ENCODE measurements around the gene RUFY1.

GRCh38 chr5:179572386-179572785 is 22.0 kb downstream of the RUFY1 start:
- TF ChIP-seq POLR2AphosphoS5 (IDR thresholded peaks at IDR 0.05; ENCODE audit: low read depth, low read length), result no peak
- TF ChIP-seq EP300 (IDR thresholded peaks at IDR 0.05; ENCODE audit: borderline replicate concordance in 1 of 2, low read depth in 1 of 2, low read length in 1 of 2), result no peak
- TF ChIP-seq CTCF (IDR thresholded peaks at IDR 0.05), result no peak
- TF ChIP-seq, protein P1, sequence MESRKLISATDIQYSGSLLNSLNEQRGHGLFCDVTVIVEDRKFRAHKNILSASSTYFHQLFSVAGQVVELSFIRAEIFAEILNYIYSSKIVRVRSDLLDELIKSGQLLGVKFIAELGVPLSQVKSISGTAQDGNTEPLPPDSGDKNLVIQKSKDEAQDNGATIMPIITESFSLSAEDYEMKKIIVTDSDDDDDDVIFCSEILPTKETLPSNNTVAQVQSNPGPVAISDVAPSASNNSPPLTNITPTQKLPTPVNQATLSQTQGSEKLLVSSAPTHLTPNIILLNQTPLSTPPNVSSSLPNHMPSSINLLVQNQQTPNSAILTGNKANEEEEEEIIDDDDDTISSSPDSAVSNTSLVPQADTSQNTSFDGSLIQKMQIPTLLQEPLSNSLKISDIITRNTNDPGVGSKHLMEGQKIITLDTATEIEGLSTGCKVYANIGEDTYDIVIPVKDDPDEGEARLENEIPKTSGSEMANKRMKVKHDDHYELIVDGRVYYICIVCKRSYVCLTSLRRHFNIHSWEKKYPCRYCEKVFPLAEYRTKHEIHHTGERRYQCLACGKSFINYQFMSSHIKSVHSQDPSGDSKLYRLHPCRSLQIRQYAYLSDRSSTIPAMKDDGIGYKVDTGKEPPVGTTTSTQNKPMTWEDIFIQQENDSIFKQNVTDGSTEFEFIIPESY (IDR thresholded peaks at IDR 0.05; ENCODE audit: borderline replicate concordance, low read depth), result no peak
- no peak for TF ChIP-seq MXI1 (IDR thresholded peaks at IDR 0.05; ENCODE audit: low read depth, low read length)
- no peak for TF ChIP-seq SIN3A (IDR thresholded peaks at IDR 0.05; ENCODE audit: borderline replicate concordance, low read depth, low read length)
